G401 (cell line): ENCODE data around the gene GAN. TPM values are rescaled to one million over a fixed set of nuclear protein-coding genes. Genes with fewer than 3 reads are reported as not detected.
"Not testable (repeated sequence)": the region's sequence is repeated elsewhere in the genome, so short reads cannot be mapped to it uniquely, and the experiment has no call there.

Experiments
- DNase-seq: peaks from one replicate; pipeline ENCODE4 v3.0.0-alpha.2; 2015; ENCODE audit warnings: low spot score
- in situ Hi-C: cut with HindIII; loops from 2 replicates; pipeline ENCODE4 v1.10.0; 2016; ENCODE audit warnings: low sequenced_read_pairs, mixed read lengths
- total RNA-seq: library from RNA; depleted of rRNA; stranded (reverse); fragments of >200 nt; shearing (Covaris generic); gene quantifications from 2 replicates; pipeline ENCODE4 v1.2.3, GENCODE V29; 2014

GAN gene
- total RNA-seq, 1 experiment from 2014 or later = 5.1 TPM

- in situ Hi-C loops = no loop called here
- no peak for DNase-seq
Measured at GRCh38 chr16:81337097-81337496, 22.3 kb downstream of the GAN start.

- DNase-seq, in situ Hi-C loops: not testable (repeated sequence)
Measured at GRCh38 chr16:81345172-81345571, 30.4 kb downstream of the GAN start.

- in situ Hi-C loops = no loop called here
Measured at GRCh38 chr16:81347425-81347824, 32.7 kb downstream of the GAN start.

GRCh38 chr16:81349608-81350305 lies 35.0 kb downstream of the GAN start:
- in situ Hi-C loops = no loop called here
- DNase-seq = no peak

More at GRCh38 chr16:81347425-81347824, 32.7 kb downstream of the GAN start:
- DNase-seq = no peak

- in situ Hi-C loops = no loop called here
Measured at GRCh38 chr16:81350306-81350615, 35.5 kb downstream of the GAN start.

GRCh38 chr16:81353895-81354294 lies 39.1 kb downstream of the GAN start:
- in situ Hi-C loops = no loop called here

More at GRCh38 chr16:81350306-81350615, 35.5 kb downstream of the GAN start:
- DNase-seq = no peak

GRCh38 chr16:81357711-81358260 lies 43.0 kb downstream of the GAN start:
- no peak for DNase-seq
- in situ Hi-C loops = no loop called here

More at GRCh38 chr16:81353895-81354294, 39.1 kb downstream of the GAN start:
- DNase-seq = no peak

- no peak for DNase-seq
- in situ Hi-C loops = no loop called here
Measured at GRCh38 chr16:81358860-81359259, 44.1 kb downstream of the GAN start.

- no peak for DNase-seq
- in situ Hi-C loops = no loop called here
Measured at GRCh38 chr16:81360135-81360534, 45.4 kb downstream of the GAN start.

- no peak for DNase-seq
- in situ Hi-C loops = no loop called here
Measured at GRCh38 chr16:81365731-81366130, 51.0 kb downstream of the GAN start.

- in situ Hi-C loops = no loop called here
- peak; percentile 66 for DNase-seq
Measured at GRCh38 chr16:81366316-81366932, 51.7 kb downstream of the GAN start.

- in situ Hi-C loops = no loop called here
- DNase-seq = no peak
Measured at GRCh38 chr16:81367821-81368220, 53.1 kb downstream of the GAN start.

- in situ Hi-C loops = no loop called here
- DNase-seq = no peak
Measured at GRCh38 chr16:81369888-81370504, 55.2 kb downstream of the GAN start.

- in situ Hi-C loops = no loop called here
- DNase-seq = no peak
Measured at GRCh38 chr16:81371106-81371505, 56.3 kb downstream of the GAN start.

- no peak for DNase-seq
- in situ Hi-C loops = no loop called here
Measured at GRCh38 chr16:81374550-81374949, 59.8 kb downstream of the GAN start.

GRCh38 chr16:81376880-81377279 lies 62.1 kb downstream of the GAN start:
- DNase-seq = no peak
- in situ Hi-C loops = loop anchor here (25.0 kb wide), 1 partner anchor 360 kb away; no protein-coding TSS in a partner anchor

- no peak for DNase-seq
- in situ Hi-C loops = loop anchor here (25.0 kb wide), 1 partner anchor 359 kb away; no protein-coding TSS in a partner anchor
Measured at GRCh38 chr16:81378049-81378448, 63.3 kb downstream of the GAN start.

GRCh38 chr16:81380932-81381331 lies 66.2 kb downstream of the GAN start:
- in situ Hi-C loops = loop anchor here (25.0 kb wide), 1 partner anchor 356 kb away; no protein-coding TSS in a partner anchor
- no peak for DNase-seq

GRCh38 chr16:81384006-81384405 lies 69.2 kb downstream of the GAN start:
- in situ Hi-C loops = loop anchor here (25.0 kb wide), 1 partner anchor 353 kb away; no protein-coding TSS in a partner anchor
- no peak for DNase-seq
